A673 (cell line): ENCODE results near the gene SDHA.
"Not testable (repeated sequence)": the region's sequence is repeated elsewhere in the genome, so short reads cannot be mapped to it uniquely, and the experiment has no call there.

Experiments
- EZH2 ChIP-seq: fragments of 200-600 bp; sonication (generic); IDR thresholded peaks from 2 replicates; pipeline ENCODE4 v1.6.1; 2017; ENCODE audit warnings: borderline replicate concordance, low read depth, mild to moderate bottlenecking, mixed read lengths, antibody characterized with exemption, low read length; ENCODE audit not compliant: poor library complexity, severe bottlenecking
- TF ChIP-seq, protein P1 (sequence below): fragments of 300-800, 200-600 bp; sonication (generic); conservative IDR thresholded peaks from 2 replicates; pipeline ENCODE4 v1.5.1; 2017; ENCODE audit warnings: low read depth, mild to moderate bottlenecking, antibody characterized with exemption, low read length, moderate library complexity, mixed read lengths

DNA sequence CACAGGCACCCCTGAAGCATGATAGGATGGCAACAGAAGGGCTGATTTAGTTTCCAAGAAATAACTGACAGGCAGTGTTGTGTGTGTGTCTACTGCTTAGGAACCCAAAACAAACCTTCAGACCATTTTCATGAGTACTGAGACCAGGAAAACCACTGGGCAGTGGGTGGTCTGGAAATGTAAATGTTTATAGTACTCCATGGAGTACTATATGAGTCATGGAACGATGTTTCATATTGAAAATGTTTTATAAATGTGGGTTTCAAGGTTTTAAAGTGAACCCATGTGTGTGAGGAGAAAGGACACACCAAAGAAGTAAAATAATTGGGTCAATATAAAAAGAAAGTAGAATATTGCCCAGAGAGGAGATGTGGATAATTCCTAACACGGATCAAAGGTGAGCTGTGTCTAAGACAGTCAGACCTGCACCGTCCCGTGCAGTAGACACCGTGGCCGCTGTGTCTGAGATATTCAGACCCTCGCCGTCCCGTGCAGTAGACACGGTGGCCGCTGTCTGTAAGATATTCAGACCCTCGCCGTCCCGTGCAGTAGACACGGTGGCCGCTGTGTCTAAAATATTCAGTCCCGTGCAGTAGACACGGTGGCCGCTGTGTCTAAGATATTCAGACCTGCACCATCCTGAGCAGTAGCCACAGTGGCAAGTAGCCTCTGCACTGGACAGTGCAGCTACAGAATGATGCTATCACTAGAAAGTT is 48.3 kb downstream of the SDHA start:
- TF ChIP-seq, protein P1, sequence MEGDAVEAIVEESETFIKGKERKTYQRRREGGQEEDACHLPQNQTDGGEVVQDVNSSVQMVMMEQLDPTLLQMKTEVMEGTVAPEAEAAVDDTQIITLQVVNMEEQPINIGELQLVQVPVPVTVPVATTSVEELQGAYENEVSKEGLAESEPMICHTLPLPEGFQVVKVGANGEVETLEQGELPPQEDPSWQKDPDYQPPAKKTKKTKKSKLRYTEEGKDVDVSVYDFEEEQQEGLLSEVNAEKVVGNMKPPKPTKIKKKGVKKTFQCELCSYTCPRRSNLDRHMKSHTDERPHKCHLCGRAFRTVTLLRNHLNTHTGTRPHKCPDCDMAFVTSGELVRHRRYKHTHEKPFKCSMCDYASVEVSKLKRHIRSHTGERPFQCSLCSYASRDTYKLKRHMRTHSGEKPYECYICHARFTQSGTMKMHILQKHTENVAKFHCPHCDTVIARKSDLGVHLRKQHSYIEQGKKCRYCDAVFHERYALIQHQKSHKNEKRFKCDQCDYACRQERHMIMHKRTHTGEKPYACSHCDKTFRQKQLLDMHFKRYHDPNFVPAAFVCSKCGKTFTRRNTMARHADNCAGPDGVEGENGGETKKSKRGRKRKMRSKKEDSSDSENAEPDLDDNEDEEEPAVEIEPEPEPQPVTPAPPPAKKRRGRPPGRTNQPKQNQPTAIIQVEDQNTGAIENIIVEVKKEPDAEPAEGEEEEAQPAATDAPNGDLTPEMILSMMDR: not testable (repeated sequence)
- TF ChIP-seq EZH2: not testable (repeated sequence)
